Breast epithelium (tissue), 4 donors: ENCODE data around the gene OPCML. TPM values are rescaled to one million over a fixed set of nuclear protein-coding genes. Genes with fewer than 3 reads are reported as not detected.

Source experiments
- DNase-seq, 2 donors: peaks; one replicate each; pipeline ENCODE4 v3.0.0-alpha.2; 2019; ENCODE audit warnings: low spot score in 2 of 2
- H3K27ac ChIP-seq, 2 donors: fragments of 200-600 bp; sonication (generic) in 1 of 2; one replicate each; pipeline ENCODE4 v1.5.1; 2016 to 2019; ENCODE audit warnings: mild to moderate bottlenecking in 1 of 2
- H3K27me3 ChIP-seq, 2 donors: fragments of 200-600 bp; sonication (generic) in 1 of 2; one replicate each; pipeline versions ENCODE4 v1.5.1 to v1.6.0; 2017 to 2019; ENCODE audit warnings: control low read depth in 1 of 2, mild to moderate bottlenecking in 1 of 2
- H3K36me3 ChIP-seq: fragments of 200-600 bp; one replicate; pipeline ENCODE4 v1.5.1; 2019
- H3K4me1 ChIP-seq, 2 donors: fragments of 200-600 bp; sonication (generic); one replicate each; pipeline ENCODE4 v1.5.1; 2016 to 2019; ENCODE audit warnings: control low read depth in 1 of 2
- H3K4me3 ChIP-seq, 3 donors: fragments of 200-600 bp; sonication (generic); 1 replicate in 2 of 3; 2 replicates in 1 of 3; pipeline ENCODE4 v1.5.1; 2016 to 2019; ENCODE audit warnings: mild to moderate bottlenecking in 3 of 3, moderate library complexity in 2 of 3
- H3K9me3 ChIP-seq, 2 donors: fragments of 200-600 bp; sonication (generic) in 1 of 2; one replicate each; pipeline ENCODE4 v1.5.1; 2016 to 2019; ENCODE audit warnings: control low read depth in 1 of 2
- POLR2A ChIP-seq: fragments of 450-650 bp; IDR thresholded peaks from one replicate; pipeline ENCODE4 v1.6.1; 2016; ENCODE audit warnings: antibody characterized with exemption, mild to moderate bottlenecking, moderate library complexity
- POLR2AphosphoS5 ChIP-seq, 3 donors: sonication (generic); formaldehyde crosslinking; IDR thresholded peaks; one replicate each; pipeline ENCODE4 v1.6.1; 2017; ENCODE audit warnings: antibody characterized with exemption in 3 of 3
- intact Hi-C: fragments of 100-400 bp; cut with DNase I; formaldehyde crosslinking; loops from one replicate; pipeline ENCODE4 v1.15.1; 2023; ENCODE audit warnings: low total_unique reads
- total RNA-seq, 3 donors: library from RNA; depleted of rRNA; stranded (reverse); fragments of >200 nt; gene quantifications; one replicate each; pipeline ENCODE4 v1.1.0, GENCODE V29; 2016
- TF ChIP-seq, protein P1 (sequence below), 3 donors: fragments of 450-650 bp; IDR thresholded peaks; one replicate each; pipeline ENCODE4 v1.5.1; 2016 to 2017; ENCODE audit warnings: antibody characterized with exemption in 3 of 3, mild to moderate bottlenecking in 3 of 3, moderate library complexity in 3 of 3

The OPCML gene
- total RNA-seq, 3 donors from 2014 or later, result not detected

DNA sequence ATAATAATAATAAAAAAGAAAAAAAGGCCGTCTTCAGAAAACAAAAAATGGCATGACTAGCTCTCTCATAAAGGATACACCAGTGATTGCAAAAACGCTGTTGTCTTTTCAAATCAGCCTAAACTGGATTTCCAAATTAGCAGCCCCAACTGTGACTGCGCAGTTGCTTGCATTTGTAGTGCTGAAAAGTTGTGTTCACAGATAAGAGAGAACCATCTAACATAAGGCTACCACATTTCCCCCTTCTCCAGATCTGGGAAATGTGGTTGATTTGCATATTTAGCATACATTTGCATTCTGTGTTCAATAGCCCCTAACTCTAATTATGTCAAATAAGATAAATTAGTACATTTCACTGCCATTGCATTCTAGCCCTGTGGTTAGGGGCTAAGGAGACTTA lies 650.7 kb downstream of the OPCML start:
- no peak for DNase-seq
- Histone ChIP-seq H3K27ac (no peak overlapping the region), H3K9me3 (no peaks in the 10 kb centered on the region), H3K27me3 (no peaks in the 10 kb centered on the region), H3K36me3 (no peaks in the 10 kb centered on the region), H3K4me1 (no peaks in the 10 kb centered on the region), H3K4me3 (no peak overlapping the region)
- no peak for TF ChIP-seq POLR2AphosphoS5 (IDR thresholded peaks at IDR 0.05)
- intact Hi-C loops, result no loop called here

DNA sequence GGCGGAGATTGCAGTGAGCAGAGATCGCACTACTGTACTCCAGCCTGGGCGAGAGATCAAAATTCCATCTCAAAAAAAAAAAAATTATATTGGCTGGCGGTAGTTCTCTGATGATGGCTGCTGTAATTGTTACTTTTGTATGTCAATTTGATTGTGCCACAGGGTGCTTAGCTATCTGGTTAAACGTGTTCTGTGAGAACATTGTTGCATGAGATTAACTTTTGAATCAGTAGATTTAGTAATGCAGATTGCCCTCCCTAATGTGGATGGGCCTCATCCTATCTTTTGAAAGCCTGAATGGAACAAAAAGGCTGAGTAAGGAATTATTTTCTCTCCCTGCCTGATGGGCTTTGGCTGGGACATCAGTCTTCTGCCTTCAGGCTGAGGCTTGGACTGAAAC lies 654.2 kb downstream of the OPCML start:
- no peak for DNase-seq
- Histone ChIP-seq H3K4me1 (no peaks in the 10 kb centered on the region), H3K4me3 (no peak overlapping the region), H3K9me3 (no peaks in the 10 kb centered on the region), H3K27ac (no peak overlapping the region), H3K36me3 (no peaks in the 10 kb centered on the region), H3K27me3 (no peaks in the 10 kb centered on the region)
- TF ChIP-seq POLR2A, result no peak
- no peak for TF ChIP-seq POLR2AphosphoS5 (IDR thresholded peaks at IDR 0.05)
- TF ChIP-seq, protein P1, sequence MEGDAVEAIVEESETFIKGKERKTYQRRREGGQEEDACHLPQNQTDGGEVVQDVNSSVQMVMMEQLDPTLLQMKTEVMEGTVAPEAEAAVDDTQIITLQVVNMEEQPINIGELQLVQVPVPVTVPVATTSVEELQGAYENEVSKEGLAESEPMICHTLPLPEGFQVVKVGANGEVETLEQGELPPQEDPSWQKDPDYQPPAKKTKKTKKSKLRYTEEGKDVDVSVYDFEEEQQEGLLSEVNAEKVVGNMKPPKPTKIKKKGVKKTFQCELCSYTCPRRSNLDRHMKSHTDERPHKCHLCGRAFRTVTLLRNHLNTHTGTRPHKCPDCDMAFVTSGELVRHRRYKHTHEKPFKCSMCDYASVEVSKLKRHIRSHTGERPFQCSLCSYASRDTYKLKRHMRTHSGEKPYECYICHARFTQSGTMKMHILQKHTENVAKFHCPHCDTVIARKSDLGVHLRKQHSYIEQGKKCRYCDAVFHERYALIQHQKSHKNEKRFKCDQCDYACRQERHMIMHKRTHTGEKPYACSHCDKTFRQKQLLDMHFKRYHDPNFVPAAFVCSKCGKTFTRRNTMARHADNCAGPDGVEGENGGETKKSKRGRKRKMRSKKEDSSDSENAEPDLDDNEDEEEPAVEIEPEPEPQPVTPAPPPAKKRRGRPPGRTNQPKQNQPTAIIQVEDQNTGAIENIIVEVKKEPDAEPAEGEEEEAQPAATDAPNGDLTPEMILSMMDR (IDR thresholded peaks at IDR 0.05), result no peak
- intact Hi-C loops, result no loop called here

DNA sequence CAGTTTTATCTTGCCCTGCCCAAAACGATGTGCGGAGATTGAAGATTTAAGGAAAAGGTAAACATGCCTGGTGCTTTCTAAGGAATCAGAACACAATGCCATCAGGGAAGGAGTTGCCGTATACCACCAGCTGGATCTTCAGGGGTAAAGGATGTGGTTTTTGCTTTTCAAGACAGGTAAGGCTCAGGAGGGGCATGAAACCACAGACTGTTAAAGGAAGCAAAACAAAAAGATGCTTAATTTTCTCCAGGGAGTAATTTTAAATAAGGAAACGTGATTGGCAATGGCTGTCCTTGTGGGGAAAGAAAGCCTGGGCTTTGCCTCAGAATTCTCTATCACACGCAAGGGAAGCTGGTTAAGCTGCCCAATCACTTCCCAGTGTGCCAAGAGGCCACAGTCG lies 655.6 kb downstream of the OPCML start:
- Histone ChIP-seq H3K27me3 (no peaks in the 10 kb centered on the region), H3K4me1 (no peaks in the 10 kb centered on the region), H3K4me3 (no peak overlapping the region), H3K36me3 (no peaks in the 10 kb centered on the region), H3K27ac (no peak overlapping the region), H3K9me3 (no peaks in the 10 kb centered on the region)
- DNase-seq, result no peak
- TF ChIP-seq, protein P1 (IDR thresholded peaks at IDR 0.05), result no peak
- intact Hi-C loops, result no loop called here

DNA sequence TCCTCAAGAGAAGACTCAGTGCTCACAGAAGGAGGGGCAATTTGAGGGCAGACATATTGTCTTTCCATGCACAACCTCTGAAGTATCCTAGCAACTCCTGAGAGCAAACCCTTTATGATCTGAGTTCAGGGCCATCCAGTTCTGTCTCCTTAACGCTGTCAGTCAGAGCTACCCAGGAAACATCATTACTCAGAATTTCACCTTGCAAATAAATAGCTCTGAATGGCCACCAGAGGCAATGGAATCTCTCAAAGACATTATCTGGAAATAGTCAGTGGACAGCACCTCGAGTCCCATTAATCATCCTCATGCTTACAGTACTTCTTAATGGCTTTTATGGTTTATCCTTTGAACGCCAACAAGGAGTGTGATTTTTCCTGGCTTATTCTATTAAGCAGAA lies 656.1 kb downstream of the OPCML start:
- TF ChIP-seq POLR2A (no peak), POLR2AphosphoS5 (IDR thresholded peaks at IDR 0.05) (no peak)
- TF ChIP-seq, protein P1 (IDR thresholded peaks at IDR 0.05), result no peak
- no peaks in the 10 kb centered on the region for H3K4me1 ChIP-seq

DNA sequence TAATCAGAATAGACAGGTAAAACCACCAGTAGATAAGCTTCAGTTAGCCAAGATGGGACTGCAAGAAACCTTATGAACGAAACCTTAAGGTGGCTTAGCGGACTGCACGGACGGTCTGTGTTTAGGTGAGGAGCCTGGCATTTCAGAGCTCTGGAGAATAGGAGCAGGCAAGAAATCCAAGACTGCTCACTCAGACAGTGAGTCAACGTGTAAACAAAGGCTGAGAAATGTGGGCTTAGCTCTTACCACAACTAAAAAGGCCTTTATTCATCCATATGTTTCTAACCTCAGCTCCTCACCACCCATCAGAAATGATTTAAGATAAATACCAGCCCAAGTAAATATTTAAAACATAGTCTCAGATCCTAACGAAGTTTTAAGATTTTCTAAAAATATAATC lies 657.7 kb downstream of the OPCML start:
- Histone ChIP-seq H3K9me3 (no peaks in the 10 kb centered on the region), H3K27ac (no peak overlapping the region), H3K4me3 (no peak overlapping the region), H3K27me3 (peaks cover 0 to 3% of the 10 kb centered on the region in 2 donors), H3K4me1 (no peaks in the 10 kb centered on the region), H3K36me3 (no peaks in the 10 kb centered on the region)
- intact Hi-C loops, result no loop called here
- DNase-seq, result no peak
- TF ChIP-seq, protein P1 (IDR thresholded peaks at IDR 0.05), result no peak
- TF ChIP-seq POLR2AphosphoS5 (IDR thresholded peaks at IDR 0.05) (no peak), POLR2A (no peak)

More for the DNA sequence above, 656.1 kb downstream of the OPCML start:
- DNase-seq, result no peak
- Histone ChIP-seq H3K27me3 (no peaks in the 10 kb centered on the region), H3K4me3 (no peak overlapping the region), H3K27ac (no peak overlapping the region), H3K36me3 (no peaks in the 10 kb centered on the region), H3K9me3 (no peaks in the 10 kb centered on the region)
- intact Hi-C loops, result no loop called here

DNA sequence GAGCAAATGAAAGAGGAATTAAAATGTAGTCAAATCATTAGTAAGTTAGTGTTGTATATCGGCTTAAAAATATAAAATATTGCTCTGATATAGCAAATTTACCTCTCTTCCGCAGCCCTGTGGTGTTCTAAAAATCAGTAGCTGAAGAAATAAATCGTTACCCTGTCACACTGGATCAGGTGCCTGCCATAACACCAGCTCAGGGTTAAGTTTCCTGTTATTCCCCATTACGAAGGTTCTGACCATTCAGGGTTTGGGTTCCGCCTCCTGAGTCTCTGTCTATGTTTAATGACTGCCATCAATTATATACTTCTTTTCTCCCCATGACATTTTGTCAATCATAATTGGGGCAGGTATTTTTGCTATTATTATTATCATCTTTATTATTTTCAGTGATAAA lies 658.5 kb downstream of the OPCML start:
- TF ChIP-seq, protein P1 (IDR thresholded peaks at IDR 0.05), result no peak
- TF ChIP-seq POLR2AphosphoS5 (IDR thresholded peaks at IDR 0.05) (no peak), POLR2A (no peak)
- intact Hi-C loops, result no loop called here
- H3K4me1 ChIP-seq, result no peaks in the 10 kb centered on the region
- H3K4me3 ChIP-seq, result no peak overlapping the region
- H3K27ac ChIP-seq, result no peak overlapping the region
- DNase-seq, result no peak
- no peaks in the 10 kb centered on the region for H3K36me3 ChIP-seq
- no peaks in the 10 kb centered on the region for H3K9me3 ChIP-seq
- H3K27me3 ChIP-seq, result peaks cover 0 to 3% of the 10 kb centered on the region in 2 donors
